Calu3 (cell line): ENCODE data around the gene ANKZF1. TPM values are rescaled to one million over a fixed set of nuclear protein-coding genes. Genes with fewer than 3 reads are reported as not detected.
A peak's percentile ranks its signal among the peaks of the same experiment; 100 is the strongest.

Source experiments
- BruUV-seq: library from RNA; stranded (reverse); fragments of 400-500 nt; replicated peaks from 2 replicates; lab custom pipeline; 2021; lab: Mats Ljungman, UMichigan
- CTCF ChIA-PET: fragments of 300-600 bp; sonication (Branson Sonifier 250); formaldehyde crosslinking; loops from one replicate; lab custom pipeline; 2022; ENCODE audit warnings: antibody characterized with exemption; lab: Charles Lee
- DNase-seq: peaks from one replicate; pipeline ENCODE4 v3.0.0; 2022
- H3K27ac Mint-ChIP-seq: one replicate; pipeline ENCODE4 v1.8.0; 2022; ENCODE audit warnings: mixed read lengths; ENCODE audit not compliant: unreplicated experiment
- H3K27me3 Mint-ChIP-seq: one replicate; pipeline ENCODE4 v1.8.0; 2022; ENCODE audit warnings: mixed read lengths; ENCODE audit not compliant: unreplicated experiment
- H3K36me3 Mint-ChIP-seq: one replicate; pipeline ENCODE4 v1.8.0; 2022; ENCODE audit warnings: mild to moderate bottlenecking, moderate library complexity, mixed read lengths; ENCODE audit not compliant: insufficient read depth, unreplicated experiment
- H3K4me1 Mint-ChIP-seq: one replicate; pipeline ENCODE4 v1.8.0; 2022; ENCODE audit warnings: mild to moderate bottlenecking, low read depth, mixed read lengths; ENCODE audit not compliant: unreplicated experiment
- H3K4me3 Mint-ChIP-seq: one replicate; pipeline ENCODE4 v1.8.0; 2022; ENCODE audit warnings: mild to moderate bottlenecking, low read depth, moderate library complexity, mixed read lengths; ENCODE audit not compliant: unreplicated experiment
- H3K9me3 Mint-ChIP-seq: one replicate; pipeline ENCODE4 v1.8.0; 2022; ENCODE audit warnings: low read depth, mixed read lengths; ENCODE audit not compliant: unreplicated experiment
- intact Hi-C: fragments of 100-400 bp; cut with micrococcal nuclease; formaldehyde crosslinking; loops from one replicate; pipeline ENCODE4 v1.10.0; 2022; ENCODE audit not compliant: unreplicated experiment
- total RNA-seq: library from RNA; stranded (reverse); gene quantifications from 2 replicates; pipeline ENCODE4 v1.2.3, GENCODE V29; 2022
- TF ChIP-seq, protein P1 (sequence below): fragments of 200-600 bp; IDR thresholded peaks from one replicate; pipeline ENCODE4 v1.8.0; 2022; ENCODE audit warnings: antibody characterized with exemption; ENCODE audit not compliant: unreplicated experiment

ANKZF1 gene
- total RNA-seq, 1 experiment from 2014 or later, result 56.6 TPM

DNA sequence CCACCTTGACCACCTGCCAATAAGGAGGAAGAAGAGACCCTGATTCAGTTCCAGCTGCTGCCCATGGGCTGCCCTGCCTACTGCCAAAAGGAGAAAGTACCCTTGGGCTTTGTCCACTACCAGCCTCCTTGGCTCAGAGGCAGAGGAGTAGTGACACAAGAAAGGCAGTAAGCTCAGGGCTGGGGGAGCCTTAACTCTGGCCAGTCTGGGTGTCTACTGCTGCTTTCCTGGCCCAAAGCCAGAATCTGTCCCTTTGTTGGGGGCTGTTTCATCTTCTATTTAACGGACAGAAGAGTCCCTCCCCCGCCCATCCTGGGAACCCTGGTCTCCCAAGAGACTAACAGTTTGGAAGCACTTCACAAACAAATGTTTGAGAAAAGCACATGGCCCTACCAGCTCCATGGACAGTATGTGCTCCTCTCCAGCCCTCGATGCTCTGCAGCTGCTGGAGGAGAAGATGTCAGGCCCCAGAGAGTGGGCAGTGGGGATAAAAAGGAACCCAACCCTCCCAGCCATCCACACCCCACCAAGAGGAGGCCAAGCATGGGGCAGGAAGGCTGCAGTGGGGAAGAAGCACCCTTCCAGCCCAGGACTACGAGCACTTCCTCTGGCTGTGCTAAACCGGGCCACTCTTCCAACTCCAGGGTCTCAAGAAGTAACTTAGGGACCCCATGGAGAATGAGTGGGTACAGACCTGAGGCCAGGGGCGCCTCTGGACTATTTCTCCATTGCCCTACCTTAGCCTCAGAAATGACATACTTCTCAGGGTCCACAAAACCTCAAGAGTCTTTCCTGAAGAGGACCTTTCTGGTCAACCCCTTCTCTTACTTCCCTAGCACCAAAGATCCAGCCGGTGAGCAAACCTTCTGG, 1.3 kb upstream of the ANKZF1 start:
- CTCF ChIA-PET, result interaction anchor here (1.0 to 1.5 kb wide), 3 partner anchors 11 to 66 kb away, joined by 3 to 5 read pairs (median 4); no protein-coding TSS in a partner anchor
- TF ChIP-seq, protein P1, sequence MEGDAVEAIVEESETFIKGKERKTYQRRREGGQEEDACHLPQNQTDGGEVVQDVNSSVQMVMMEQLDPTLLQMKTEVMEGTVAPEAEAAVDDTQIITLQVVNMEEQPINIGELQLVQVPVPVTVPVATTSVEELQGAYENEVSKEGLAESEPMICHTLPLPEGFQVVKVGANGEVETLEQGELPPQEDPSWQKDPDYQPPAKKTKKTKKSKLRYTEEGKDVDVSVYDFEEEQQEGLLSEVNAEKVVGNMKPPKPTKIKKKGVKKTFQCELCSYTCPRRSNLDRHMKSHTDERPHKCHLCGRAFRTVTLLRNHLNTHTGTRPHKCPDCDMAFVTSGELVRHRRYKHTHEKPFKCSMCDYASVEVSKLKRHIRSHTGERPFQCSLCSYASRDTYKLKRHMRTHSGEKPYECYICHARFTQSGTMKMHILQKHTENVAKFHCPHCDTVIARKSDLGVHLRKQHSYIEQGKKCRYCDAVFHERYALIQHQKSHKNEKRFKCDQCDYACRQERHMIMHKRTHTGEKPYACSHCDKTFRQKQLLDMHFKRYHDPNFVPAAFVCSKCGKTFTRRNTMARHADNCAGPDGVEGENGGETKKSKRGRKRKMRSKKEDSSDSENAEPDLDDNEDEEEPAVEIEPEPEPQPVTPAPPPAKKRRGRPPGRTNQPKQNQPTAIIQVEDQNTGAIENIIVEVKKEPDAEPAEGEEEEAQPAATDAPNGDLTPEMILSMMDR, result no peak
- Mint-ChIP-seq H3K27ac (no peak overlapping the region), H3K27me3 (no peaks in the 10 kb centered on the region), H3K36me3 (peaks cover 53% of the 10 kb centered on the region), H3K4me3 (peak overlapping the region; percentile 99), H3K9me3 (no peaks in the 10 kb centered on the region), H3K4me1 (no peaks in the 10 kb centered on the region)
- intact Hi-C loops, result no loop called here
- no peak for DNase-seq
- BruUV-seq, result no TSS peak

DNA sequence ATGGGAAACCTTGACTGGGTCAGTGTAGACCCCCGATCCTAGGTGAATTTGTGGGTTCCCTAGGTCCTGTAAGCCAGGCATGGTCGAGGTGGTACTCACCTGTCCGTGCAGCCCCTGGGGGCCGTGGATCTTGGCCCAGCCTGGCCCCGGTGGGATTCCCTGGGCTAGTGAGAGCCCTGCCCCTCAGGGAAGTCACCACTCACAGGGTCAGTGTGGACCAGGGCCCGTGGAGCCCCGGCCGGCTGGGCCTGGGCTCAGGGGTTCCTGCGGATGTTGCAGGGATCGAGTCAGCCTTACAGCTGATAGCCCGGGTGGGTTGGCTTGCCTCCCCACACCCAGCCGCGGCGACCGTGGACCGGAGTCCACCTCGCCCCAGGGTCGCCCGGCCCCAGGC, 698 bp upstream of the ANKZF1 start:
- intact Hi-C loops, result no loop called here
- TF ChIP-seq, protein P1, result no peak
- Mint-ChIP-seq H3K9me3 (no peaks in the 10 kb centered on the region), H3K27me3 (no peaks in the 10 kb centered on the region), H3K36me3 (peaks cover 52% of the 10 kb centered on the region), H3K4me3 (peak overlapping the region; percentile 99), H3K4me1 (no peaks in the 10 kb centered on the region), H3K27ac (peak overlapping the region; percentile 97)
- BruUV-seq, result no TSS peak
- DNase-seq, result no peak
- CTCF ChIA-PET, result interaction anchor here (1.0 to 1.8 kb wide), 5 partner anchors 11 to 66 kb away, joined by 3 to 7 read pairs (median 4); partner anchors contain the start of genes CNPPD1, GLB1L and STK16

DNA sequence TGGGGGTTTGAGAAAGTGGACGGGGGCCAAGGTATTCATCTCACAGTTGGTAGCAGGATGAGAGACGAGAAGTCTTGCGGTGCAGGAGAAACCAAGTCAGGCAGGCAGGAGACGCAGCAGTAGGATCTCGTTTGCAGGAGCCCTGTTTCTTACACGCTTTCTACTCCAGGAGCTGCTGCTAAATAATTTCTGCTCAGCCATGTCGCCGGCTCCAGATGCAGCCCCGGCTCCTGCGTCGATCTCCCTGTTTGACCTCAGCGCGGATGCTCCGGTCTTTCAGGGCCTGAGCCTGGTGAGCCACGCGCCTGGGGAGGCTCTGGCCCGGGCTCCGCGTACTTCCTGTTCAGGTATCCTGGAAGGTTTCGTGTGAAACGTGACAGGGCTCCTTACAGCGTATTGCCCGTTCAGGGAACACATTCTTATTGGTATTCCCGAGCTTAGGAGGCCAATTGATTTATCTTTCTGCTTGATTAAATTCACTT, 494 bp downstream of the ANKZF1 start:
- CTCF ChIA-PET, result interaction anchor here (0.7 to 1.8 kb wide), 5 partner anchors 19 to 65 kb away, joined by 3 to 7 read pairs (median 3); partner anchors contain the start of genes CNPPD1 and DNAJB2
- Mint-ChIP-seq H3K9me3 (no peaks in the 10 kb centered on the region), H3K36me3 (peaks cover 51% of the 10 kb centered on the region), H3K27me3 (no peaks in the 10 kb centered on the region), H3K27ac (peak overlapping the region; percentile 97), H3K4me1 (no peaks in the 10 kb centered on the region), H3K4me3 (peak overlapping the region; percentile 99)
- BruUV-seq, result TSS peak; percentile 64
- peak; percentile 52 for DNase-seq
- TF ChIP-seq, protein P1, result no peak
- intact Hi-C loops, result no loop called here

DNA sequence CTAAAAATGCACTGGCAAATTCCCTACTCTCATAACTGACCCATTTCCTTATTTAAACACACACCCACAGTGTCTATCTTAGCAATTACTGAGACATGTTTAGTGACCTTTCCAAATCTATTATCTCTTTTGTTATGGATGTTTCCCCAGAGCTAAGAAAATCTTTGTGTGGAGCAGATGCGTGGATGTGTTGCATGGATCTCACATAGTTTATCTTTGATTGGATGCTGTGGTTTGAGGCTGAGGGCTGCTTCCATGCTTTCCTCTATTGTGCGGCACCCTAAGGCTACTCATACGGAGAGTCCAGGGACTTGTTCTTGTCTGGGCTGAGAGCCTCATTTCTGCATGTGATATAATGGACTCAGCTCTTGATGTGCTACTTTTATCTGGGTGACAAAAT, 4.7 kb downstream of the ANKZF1 start:
- Mint-ChIP-seq H3K36me3 (peaks cover 58% of the 10 kb centered on the region), H3K9me3 (no peaks in the 10 kb centered on the region), H3K4me1 (no peaks in the 10 kb centered on the region), H3K4me3 (no peak overlapping the region), H3K27me3 (no peaks in the 10 kb centered on the region), H3K27ac (no peak overlapping the region)
- CTCF ChIA-PET, result interaction anchor here (1.6 kb wide), 1 partner anchor 11 kb away, joined by 3 read pairs; the partner anchor contains the start of genes GLB1L and STK16
- DNase-seq, result no peak
- intact Hi-C loops, result no loop called here
- no TSS peak for BruUV-seq
- TF ChIP-seq, protein P1, result no peak
